Mesothelial cell of epicardium (in vitro differentiated cells): ENCODE measurements around the gene AKAP13. TPM values are rescaled to one million over a fixed set of nuclear protein-coding genes. Genes with fewer than 3 reads are reported as not detected.
A peak's percentile ranks its signal among the peaks of the same experiment; 100 is the strongest.

Experiments
- DNase-seq, 2 experiments: peaks; one replicate each; pipeline ENCODE4 v3.0.0; 2021; ENCODE audit warnings: low spot score in 2 of 2; ENCODE audit not compliant: unreplicated experiment in 2 of 2
- H3K27ac Mint-ChIP-seq: 2 replicates; pipeline ENCODE4 v1.8.0; 2021; ENCODE audit warnings: mixed read lengths
- H3K27me3 Mint-ChIP-seq: 2 replicates; pipeline ENCODE4 v1.8.0; 2021; ENCODE audit warnings: low read depth, mixed read lengths
- H3K36me3 Mint-ChIP-seq: 2 replicates; pipeline ENCODE4 v1.8.0; 2021; ENCODE audit warnings: mixed read lengths
- H3K4me1 Mint-ChIP-seq: 2 replicates; pipeline ENCODE4 v1.8.0; 2021; ENCODE audit warnings: mixed read lengths
- H3K4me3 Mint-ChIP-seq: 2 replicates; pipeline ENCODE4 v1.8.0; 2021; ENCODE audit warnings: mild to moderate bottlenecking, moderate library complexity, mixed read lengths
- H3K9me3 Mint-ChIP-seq: 2 replicates; pipeline ENCODE4 v1.8.0; 2021; ENCODE audit warnings: mixed read lengths
- total RNA-seq: library from RNA; stranded (reverse); gene quantifications from 3 replicates; pipeline ENCODE4 v1.2.1, GENCODE V29; 2021
- TF ChIP-seq, protein P1 (sequence below): fragments of 200-600 bp; sonication (generic); IDR thresholded peaks from one replicate; pipeline ENCODE4 v1.5.0; 2021; ENCODE audit warnings: antibody characterized with exemption; ENCODE audit not compliant: unreplicated experiment

Gene AKAP13
- total RNA-seq, 1 donor from 2014 or later, result 109 TPM

DNA sequence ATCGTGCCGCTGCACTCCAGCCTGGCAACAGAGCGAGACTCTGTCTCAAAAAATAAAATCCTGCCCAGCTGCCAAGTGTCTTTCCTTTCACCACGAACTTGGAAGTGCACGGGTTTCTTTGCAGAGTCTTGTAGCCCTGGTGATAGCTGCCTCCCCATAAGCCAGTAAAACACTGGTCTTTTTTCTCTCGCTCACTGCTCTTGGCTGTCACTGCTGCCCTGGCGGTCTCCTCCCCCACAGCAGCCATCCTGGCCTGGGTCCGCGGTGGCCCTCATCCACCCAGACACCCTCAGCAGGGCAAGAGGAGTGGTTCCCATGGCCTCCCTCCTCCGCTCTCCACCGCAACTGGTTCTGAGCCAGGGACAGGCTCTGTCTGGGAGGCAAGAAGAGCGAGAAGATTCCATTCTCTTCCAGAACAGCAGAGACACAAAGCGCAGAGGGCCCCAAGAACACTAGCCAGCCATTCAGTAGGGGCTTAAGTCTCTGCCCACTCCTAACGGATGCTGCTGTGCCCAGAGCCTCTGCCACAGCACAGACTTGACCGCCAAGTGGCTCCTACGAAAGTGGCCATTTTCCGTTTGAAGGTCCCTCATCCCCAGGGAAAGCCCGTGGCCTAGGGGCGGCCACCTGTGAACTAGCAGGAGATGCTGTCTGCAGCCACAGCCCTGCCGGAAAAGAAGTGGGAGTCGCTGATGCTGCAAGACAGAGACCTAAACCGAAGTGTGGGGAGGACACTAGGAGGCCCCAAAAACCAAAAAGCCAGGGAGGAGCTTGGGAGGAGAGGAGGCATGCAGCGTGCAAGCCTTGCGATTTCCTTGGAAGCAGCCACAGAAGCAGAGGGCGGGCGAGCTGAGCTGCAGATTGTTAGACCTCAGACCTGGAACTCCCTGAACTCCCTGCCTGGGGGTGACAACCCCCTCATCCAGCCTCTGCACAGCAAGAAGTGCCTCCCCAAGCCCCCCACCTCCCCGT, 370.2 kb downstream of the AKAP13 start:
- no peak for DNase-seq
- H3K4me3 Mint-ChIP-seq, result no peak overlapping the region
- H3K4me1 Mint-ChIP-seq, result peaks cover 21% of the 10 kb centered on the region
- peaks cover 17% of the 10 kb centered on the region for H3K36me3 Mint-ChIP-seq
- TF ChIP-seq, protein P1, sequence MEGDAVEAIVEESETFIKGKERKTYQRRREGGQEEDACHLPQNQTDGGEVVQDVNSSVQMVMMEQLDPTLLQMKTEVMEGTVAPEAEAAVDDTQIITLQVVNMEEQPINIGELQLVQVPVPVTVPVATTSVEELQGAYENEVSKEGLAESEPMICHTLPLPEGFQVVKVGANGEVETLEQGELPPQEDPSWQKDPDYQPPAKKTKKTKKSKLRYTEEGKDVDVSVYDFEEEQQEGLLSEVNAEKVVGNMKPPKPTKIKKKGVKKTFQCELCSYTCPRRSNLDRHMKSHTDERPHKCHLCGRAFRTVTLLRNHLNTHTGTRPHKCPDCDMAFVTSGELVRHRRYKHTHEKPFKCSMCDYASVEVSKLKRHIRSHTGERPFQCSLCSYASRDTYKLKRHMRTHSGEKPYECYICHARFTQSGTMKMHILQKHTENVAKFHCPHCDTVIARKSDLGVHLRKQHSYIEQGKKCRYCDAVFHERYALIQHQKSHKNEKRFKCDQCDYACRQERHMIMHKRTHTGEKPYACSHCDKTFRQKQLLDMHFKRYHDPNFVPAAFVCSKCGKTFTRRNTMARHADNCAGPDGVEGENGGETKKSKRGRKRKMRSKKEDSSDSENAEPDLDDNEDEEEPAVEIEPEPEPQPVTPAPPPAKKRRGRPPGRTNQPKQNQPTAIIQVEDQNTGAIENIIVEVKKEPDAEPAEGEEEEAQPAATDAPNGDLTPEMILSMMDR, result no peak
- peak overlapping the region; percentile 79 for H3K27ac Mint-ChIP-seq
- no peaks in the 10 kb centered on the region for H3K27me3 Mint-ChIP-seq
- H3K9me3 Mint-ChIP-seq, result no peaks in the 10 kb centered on the region

DNA sequence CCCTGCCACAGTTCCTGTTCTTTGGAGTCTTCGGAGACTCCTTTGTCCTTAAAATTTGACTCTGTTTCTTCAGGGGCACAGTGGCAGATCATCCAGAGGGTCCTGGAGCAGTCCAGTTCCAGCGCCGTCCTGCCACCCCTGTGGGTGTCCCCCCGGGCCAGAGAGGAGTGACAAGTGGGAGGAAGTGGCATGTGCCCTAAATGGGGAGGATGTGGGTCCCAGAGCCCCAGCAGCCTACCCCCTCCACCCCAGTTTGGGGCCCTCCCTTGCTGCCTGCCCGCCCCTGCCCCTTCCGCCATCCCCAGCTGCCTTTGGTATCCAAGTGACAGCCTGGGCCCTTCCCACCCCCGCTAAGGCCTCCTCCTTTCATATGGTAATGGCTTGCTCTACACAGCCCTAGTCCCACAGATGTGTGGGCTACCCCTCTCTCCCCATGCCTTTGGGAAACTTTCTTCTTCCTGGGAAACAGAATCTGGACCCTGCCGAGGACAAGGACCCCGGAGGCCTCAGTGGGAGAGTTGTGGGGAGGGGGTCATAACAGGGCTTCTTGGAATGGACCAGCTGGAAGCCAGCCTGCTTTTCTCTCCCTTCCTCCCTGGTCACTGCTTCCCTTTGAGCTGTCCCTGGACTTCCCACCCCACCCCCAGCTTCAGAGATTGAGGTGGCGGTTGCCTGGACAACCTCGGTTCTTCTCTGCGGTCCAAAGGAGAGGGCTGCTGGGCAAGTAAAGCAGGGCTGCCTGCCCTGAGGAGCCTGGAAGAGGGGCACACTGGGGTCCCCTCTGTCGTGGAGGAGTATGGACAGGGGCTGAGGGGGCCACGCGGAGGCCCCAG, 371.1 kb downstream of the AKAP13 start:
- Mint-ChIP-seq H3K27ac (peak overlapping the region; percentile 34), H3K4me3 (no peak overlapping the region), H3K36me3 (peaks cover 10% of the 10 kb centered on the region), H3K4me1 (peaks cover 21% of the 10 kb centered on the region), H3K27me3 (no peaks in the 10 kb centered on the region), H3K9me3 (no peaks in the 10 kb centered on the region)
- TF ChIP-seq, protein P1, result no peak
- DNase-seq, result no peak

DNA sequence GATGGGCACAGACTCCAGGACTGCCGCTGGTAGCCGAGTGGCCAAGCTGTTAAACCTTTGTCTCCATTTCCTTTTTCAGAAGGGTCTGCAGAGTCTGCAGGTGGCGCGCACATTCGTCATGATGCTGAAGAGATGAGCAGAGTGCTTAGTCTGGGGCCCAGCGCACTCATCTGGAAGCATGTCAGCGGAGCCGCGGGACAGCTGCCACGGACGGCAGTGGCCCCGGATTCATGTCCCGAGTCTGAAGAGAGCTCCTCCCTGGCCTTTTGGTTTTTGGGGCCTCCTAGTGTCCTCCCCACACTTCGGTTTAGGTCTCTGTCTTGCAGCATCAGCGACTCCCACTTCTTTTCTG, 371.7 kb downstream of the AKAP13 start:
- Mint-ChIP-seq H3K4me3 (no peak overlapping the region), H3K36me3 (peaks cover 4% of the 10 kb centered on the region)
- TF ChIP-seq, protein P1, result no peak

DNA sequence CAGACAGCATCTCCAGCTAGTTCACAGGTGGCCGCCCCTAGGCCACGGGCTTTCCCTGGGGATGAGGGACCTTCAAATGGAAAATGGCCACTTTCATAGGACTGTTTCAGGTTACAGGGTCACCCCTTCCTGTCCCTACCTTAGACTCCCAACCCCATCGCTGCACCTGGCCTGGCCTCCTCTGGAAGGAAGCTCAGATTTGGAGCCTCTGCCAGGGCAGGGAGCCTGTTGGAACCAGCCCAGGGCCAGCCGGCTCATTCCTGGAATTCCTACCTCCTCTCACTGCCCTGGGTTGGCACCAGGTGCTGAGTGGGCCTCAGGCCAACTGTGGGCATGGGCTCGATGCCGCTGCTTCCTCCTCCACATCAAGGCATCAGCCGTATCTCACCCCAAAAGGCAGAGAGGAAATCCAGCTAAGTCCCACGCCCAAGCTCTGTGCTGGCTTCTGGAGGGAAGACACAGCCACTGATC, 372.1 kb downstream of the AKAP13 start:
- H3K4me3 Mint-ChIP-seq, result no peak overlapping the region
- no peaks in the 10 kb centered on the region for H3K27me3 Mint-ChIP-seq
- TF ChIP-seq, protein P1, result no peak
- DNase-seq, result no peak
- H3K4me1 Mint-ChIP-seq, result peaks cover 21% of the 10 kb centered on the region
- H3K27ac Mint-ChIP-seq, result no peak overlapping the region
- H3K36me3 Mint-ChIP-seq, result peaks cover 3% of the 10 kb centered on the region
- H3K9me3 Mint-ChIP-seq, result no peaks in the 10 kb centered on the region

More for the DNA sequence above, 371.7 kb downstream of the AKAP13 start:
- H3K27me3 Mint-ChIP-seq, result no peaks in the 10 kb centered on the region
- H3K9me3 Mint-ChIP-seq, result no peaks in the 10 kb centered on the region
- DNase-seq, result no peak
- H3K27ac Mint-ChIP-seq, result no peak overlapping the region
- H3K4me1 Mint-ChIP-seq, result peaks cover 21% of the 10 kb centered on the region

DNA sequence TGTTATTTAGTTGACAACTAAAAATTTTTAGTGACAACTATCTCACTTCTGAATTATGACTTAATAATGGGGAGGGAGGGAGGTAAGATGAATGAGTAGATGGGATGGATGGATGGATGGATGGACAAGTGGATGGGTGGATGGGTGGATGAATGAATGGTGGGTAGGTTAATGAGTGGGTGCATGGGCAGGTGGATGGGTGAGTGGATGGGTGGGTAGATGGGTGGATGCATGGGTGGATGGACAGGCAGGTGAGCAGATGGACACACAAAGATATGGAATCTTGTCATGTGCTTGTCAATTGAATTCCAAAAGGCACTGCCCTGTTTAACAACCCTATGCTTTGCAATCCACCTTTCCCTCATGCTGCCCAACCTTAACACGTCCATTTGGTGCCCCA, 372.9 kb downstream of the AKAP13 start:
- H3K9me3 Mint-ChIP-seq, result no peaks in the 10 kb centered on the region
- no peaks in the 10 kb centered on the region for H3K27me3 Mint-ChIP-seq
- no peak overlapping the region for H3K27ac Mint-ChIP-seq
- peaks cover 3% of the 10 kb centered on the region for H3K36me3 Mint-ChIP-seq
- DNase-seq, result no peak
- H3K4me1 Mint-ChIP-seq, result peaks cover 21% of the 10 kb centered on the region
- no peak overlapping the region for H3K4me3 Mint-ChIP-seq
- TF ChIP-seq, protein P1, result no peak
